Suprapubic skin (tissue), 4 donors: ENCODE results near the gene ACTL8. TPM values are rescaled to one million over a fixed set of nuclear protein-coding genes. Genes with fewer than 3 reads are reported as not detected.

Source experiments
- DNase-seq, 2 donors: peaks; one replicate each; pipeline ENCODE4 v3.0.0-alpha.2; 2019; ENCODE audit warnings: low spot score in 2 of 2
- H3K27ac ChIP-seq: fragments of 200-600 bp; sonication (generic); one replicate; pipeline ENCODE4 v1.5.1; 2019
- H3K27me3 ChIP-seq: fragments of 200-600 bp; sonication (generic); one replicate; pipeline ENCODE4 v1.5.1; 2019
- H3K36me3 ChIP-seq: fragments of 200-600 bp; sonication (generic); one replicate; pipeline ENCODE4 v1.5.1; 2019
- H3K4me1 ChIP-seq: fragments of 200-600 bp; sonication (generic); one replicate; pipeline ENCODE4 v1.5.1; 2019
- H3K4me3 ChIP-seq: fragments of 200-600 bp; sonication (generic); one replicate; pipeline ENCODE4 v1.5.1; 2019; ENCODE audit warnings: mild to moderate bottlenecking
- H3K9me3 ChIP-seq: fragments of 200-600 bp; sonication (generic); one replicate; pipeline ENCODE4 v1.5.1; 2019
- EP300 ChIP-seq: sonication (generic); formaldehyde crosslinking; IDR thresholded peaks from one replicate; pipeline ENCODE4 v1.6.1; 2017; ENCODE audit warnings: antibody characterized with exemption
- POLR2A ChIP-seq, 2 donors: fragments of 450-650 bp; IDR thresholded peaks; one replicate each; pipeline ENCODE4 v1.6.1; 2017; ENCODE audit warnings: antibody characterized with exemption in 2 of 2, mild to moderate bottlenecking in 2 of 2, moderate library complexity in 2 of 2
- POLR2AphosphoS5 ChIP-seq, 3 donors: sonication (generic); formaldehyde crosslinking; IDR thresholded peaks; one replicate each; pipeline ENCODE4 v1.6.1; 2017; ENCODE audit warnings: antibody characterized with exemption in 3 of 3
- WGBS: methylation state at CpG from one replicate; pipeline ENCODE4 v1.1.5; 2018; 5-methylcytosine and 5-hydroxymethylcytosine counted together
- total RNA-seq, 4 donors: library from RNA; depleted of rRNA; stranded (reverse); fragments of >200 nt; gene quantifications; one replicate each; pipeline ENCODE4 v1.1.0, GENCODE V29; 2016
- TF ChIP-seq, protein P1 (sequence below), 2 donors: fragments of 200-600 bp in 1 of 2; fragments of 450-650 bp in 1 of 2; sonication (generic) in 1 of 2; IDR thresholded peaks; one replicate each; pipeline ENCODE4 v1.5.1; 2016 to 2019; ENCODE audit warnings: antibody characterized with exemption in 2 of 2, mild to moderate bottlenecking in 1 of 2, moderate library complexity in 1 of 2

Gene ACTL8
- total RNA-seq, 4 donors from 2014 or later: not detected

DNA sequence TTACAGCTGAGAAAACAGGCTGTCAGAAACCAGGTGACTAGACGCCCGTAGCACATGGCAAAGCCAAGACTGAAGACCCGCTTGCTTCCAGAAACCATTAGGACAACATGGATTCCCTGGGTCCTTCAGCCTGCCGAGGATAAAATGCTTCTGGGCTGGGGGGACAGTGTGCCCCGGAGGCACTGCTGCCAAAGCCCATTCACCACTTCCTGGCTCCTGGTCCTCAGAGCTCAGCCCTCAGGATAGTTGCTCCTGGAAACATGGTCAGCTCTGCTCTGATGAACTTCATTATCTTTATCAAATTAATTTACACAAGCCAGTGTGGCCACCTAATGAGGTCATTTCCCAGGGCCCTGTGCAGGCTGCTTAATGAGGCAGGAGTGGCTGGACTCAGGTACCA, 41.1 kb upstream of the ACTL8 start:
- WGBS: no CpG with 5 or more reads among the region's 5 CpGs
- no peak overlapping the region for H3K27ac ChIP-seq
- no peaks in the 10 kb centered on the region for H3K36me3 ChIP-seq
- no peak overlapping the region for H3K4me3 ChIP-seq
- H3K27me3 ChIP-seq: peaks cover 25% of the 10 kb centered on the region
- no peak for DNase-seq
- H3K9me3 ChIP-seq: no peaks in the 10 kb centered on the region
- no peaks in the 10 kb centered on the region for H3K4me1 ChIP-seq
- TF ChIP-seq, protein P1, sequence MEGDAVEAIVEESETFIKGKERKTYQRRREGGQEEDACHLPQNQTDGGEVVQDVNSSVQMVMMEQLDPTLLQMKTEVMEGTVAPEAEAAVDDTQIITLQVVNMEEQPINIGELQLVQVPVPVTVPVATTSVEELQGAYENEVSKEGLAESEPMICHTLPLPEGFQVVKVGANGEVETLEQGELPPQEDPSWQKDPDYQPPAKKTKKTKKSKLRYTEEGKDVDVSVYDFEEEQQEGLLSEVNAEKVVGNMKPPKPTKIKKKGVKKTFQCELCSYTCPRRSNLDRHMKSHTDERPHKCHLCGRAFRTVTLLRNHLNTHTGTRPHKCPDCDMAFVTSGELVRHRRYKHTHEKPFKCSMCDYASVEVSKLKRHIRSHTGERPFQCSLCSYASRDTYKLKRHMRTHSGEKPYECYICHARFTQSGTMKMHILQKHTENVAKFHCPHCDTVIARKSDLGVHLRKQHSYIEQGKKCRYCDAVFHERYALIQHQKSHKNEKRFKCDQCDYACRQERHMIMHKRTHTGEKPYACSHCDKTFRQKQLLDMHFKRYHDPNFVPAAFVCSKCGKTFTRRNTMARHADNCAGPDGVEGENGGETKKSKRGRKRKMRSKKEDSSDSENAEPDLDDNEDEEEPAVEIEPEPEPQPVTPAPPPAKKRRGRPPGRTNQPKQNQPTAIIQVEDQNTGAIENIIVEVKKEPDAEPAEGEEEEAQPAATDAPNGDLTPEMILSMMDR (IDR thresholded peaks at IDR 0.05): no peak
- TF ChIP-seq POLR2A (IDR thresholded peaks at IDR 0.05) (no peak), POLR2AphosphoS5 (IDR thresholded peaks at IDR 0.05) (no peak), EP300 (no peak)

DNA sequence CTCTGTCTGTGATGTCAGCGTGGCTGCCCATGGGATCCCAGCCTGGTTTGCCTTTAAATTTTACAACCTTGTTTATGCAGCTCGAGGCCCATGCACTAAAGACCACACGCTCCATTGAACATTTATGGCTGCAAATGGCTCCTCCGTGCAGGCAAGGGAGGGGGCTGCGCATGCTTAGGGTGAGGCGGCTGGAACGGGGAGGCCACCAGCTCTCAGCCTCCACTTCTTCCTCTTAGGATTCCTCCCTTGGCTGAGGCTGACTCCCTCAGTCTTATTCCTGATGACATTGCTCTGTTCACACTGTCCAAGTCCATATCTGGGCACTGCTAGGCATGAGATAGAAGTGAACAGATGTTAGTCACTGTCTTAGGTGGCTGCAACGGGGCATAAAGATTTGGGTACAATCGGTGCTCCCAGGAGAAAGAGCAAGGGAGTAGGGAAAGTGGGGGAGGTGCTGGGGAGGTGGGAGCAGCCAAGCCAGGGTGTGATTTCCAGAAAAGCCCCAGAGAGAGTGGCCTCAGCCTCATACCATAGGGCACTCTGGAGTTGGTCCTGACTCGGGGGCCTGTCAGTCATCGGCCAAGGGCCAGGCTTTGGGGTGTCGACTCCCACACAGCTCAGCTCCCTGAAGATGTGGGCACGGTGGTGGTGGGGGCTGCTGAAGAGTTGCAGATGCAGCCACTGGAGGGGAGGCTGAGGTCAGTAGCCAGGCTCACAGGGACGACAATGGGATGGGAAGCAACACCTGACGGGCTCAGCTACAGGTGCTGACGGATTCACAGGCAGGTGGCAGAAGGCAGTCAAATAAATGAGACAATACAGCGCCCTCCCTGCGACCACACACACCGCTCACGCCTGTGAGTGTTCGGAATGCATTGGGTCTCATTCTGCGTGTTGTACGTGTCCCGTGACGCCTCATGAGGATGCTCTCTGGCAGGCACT, 37.3 kb upstream of the ACTL8 start:
- Histone ChIP-seq H3K36me3 (no peaks in the 10 kb centered on the region), H3K27ac (no peak overlapping the region), H3K4me1 (no peaks in the 10 kb centered on the region), H3K4me3 (no peak overlapping the region), H3K27me3 (peaks cover 23% of the 10 kb centered on the region), H3K9me3 (no peaks in the 10 kb centered on the region)
- 74% methylated on average over 24 of the region's 25 CpGs for WGBS
- no peak for DNase-seq
- TF ChIP-seq POLR2AphosphoS5 (IDR thresholded peaks at IDR 0.05) (no peak), POLR2A (IDR thresholded peaks at IDR 0.05) (no peak)

DNA sequence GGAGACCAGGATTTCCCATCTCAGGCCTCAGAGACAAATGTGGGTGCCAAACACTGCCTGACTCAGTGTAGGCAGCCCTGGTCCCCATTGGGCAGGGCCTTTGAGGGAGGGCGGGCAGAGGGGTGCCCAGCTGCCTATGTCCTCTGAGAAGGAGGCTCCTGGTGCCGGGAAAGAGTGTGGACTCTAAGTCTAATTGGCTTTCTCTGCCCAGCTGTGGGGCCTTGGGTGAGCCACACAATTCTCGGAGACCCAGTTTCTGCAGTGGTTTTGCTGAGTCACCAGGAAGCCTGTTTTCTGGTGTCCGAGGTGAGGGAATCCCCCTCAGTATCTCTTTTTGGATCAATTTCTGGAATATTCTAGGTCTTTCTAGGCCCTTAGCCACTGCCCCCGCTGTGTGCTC, 35.3 kb upstream of the ACTL8 start:
- WGBS: 73% methylated on average over 3 of the region's 5 CpGs
- no peak overlapping the region for H3K4me3 ChIP-seq
- no peaks in the 10 kb centered on the region for H3K36me3 ChIP-seq
- TF ChIP-seq EP300 (no peak), POLR2AphosphoS5 (IDR thresholded peaks at IDR 0.05) (no peak), POLR2A (IDR thresholded peaks at IDR 0.05) (no peak)
- TF ChIP-seq, protein P1 (IDR thresholded peaks at IDR 0.05): no peak
- H3K9me3 ChIP-seq: no peaks in the 10 kb centered on the region
- H3K27me3 ChIP-seq: peaks cover 29% of the 10 kb centered on the region
- no peak overlapping the region for H3K27ac ChIP-seq
- no peaks in the 10 kb centered on the region for H3K4me1 ChIP-seq
- no peak for DNase-seq

DNA sequence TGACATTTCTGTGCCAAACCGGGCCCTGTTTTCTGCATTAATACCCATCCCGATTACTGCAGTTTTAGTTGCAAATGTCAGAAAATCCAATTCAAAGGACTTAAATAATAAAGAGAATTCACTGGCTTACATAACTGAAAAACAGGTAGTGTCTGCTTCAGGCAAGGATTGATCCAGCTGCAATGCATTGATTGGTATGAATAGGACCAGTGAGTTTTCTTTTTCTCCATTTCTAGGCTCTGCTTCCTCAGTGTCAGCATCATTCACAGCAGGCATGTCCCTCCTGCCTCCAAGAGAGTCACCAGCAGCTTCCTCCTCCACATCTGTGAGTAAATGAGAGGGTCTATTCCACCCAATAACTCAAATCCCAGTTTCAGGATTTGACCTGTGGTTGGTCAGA, 33.7 kb upstream of the ACTL8 start:
- Histone ChIP-seq H3K36me3 (no peaks in the 10 kb centered on the region), H3K27ac (no peak overlapping the region), H3K9me3 (no peaks in the 10 kb centered on the region), H3K4me1 (no peaks in the 10 kb centered on the region), H3K27me3 (peaks cover 24% of the 10 kb centered on the region), H3K4me3 (no peak overlapping the region)
- 98% methylated on average over 2 of the region's 2 CpGs for WGBS
- DNase-seq: no peak
- no peak for TF ChIP-seq POLR2A (IDR thresholded peaks at IDR 0.05)
- TF ChIP-seq POLR2AphosphoS5 (IDR thresholded peaks at IDR 0.05): no peak
- TF ChIP-seq, protein P1 (IDR thresholded peaks at IDR 0.05): no peak
- TF ChIP-seq EP300: no peak

DNA sequence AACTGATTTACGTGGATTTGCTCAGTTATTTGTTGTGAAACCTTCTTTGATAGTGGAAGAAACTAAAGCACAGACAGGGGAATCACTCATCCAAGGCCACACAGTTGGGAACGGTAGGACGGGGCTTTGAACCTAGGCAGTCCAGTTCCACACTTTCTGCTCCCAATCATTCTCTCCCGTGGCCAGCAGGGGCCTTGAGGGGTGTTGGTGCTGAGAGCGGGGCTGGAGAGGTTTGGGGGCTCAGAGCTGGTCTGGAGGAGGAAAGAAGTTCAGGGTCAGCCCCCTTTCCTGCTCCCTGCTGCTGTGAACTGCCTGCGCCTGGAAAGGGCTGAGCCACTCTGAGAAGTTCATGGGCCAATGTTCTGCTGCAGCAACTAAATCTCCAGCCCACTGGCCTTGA, 31.4 kb upstream of the ACTL8 start:
- H3K36me3 ChIP-seq: no peaks in the 10 kb centered on the region
- peaks cover 16% of the 10 kb centered on the region for H3K27me3 ChIP-seq
- H3K9me3 ChIP-seq: no peaks in the 10 kb centered on the region
- WGBS: 59% methylated on average over 6 of the region's 6 CpGs
- no peak overlapping the region for H3K27ac ChIP-seq
- DNase-seq: no peak
- H3K4me1 ChIP-seq: no peaks in the 10 kb centered on the region
- no peak for TF ChIP-seq POLR2AphosphoS5 (IDR thresholded peaks at IDR 0.05)
- H3K4me3 ChIP-seq: no peak overlapping the region

DNA sequence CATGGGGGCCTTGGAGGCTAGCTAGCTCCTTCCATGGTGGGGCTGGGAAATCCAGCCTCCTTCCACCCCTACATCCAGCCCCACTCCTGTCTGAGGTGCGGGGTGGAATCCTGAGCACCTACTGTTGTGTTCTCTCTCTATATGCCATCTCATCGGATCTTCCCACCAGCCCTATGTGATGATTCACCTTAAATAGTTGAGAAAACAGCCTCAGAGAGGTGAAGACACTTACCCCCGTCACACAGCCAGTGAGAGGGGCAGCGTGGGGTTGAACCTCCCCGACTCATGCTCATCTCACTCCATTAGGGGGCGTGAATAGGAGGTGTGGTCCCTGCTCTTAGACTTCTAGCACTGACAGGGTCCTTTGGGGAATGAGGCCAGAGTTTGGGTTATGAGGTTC, 31.0 kb upstream of the ACTL8 start:
- Histone ChIP-seq H3K9me3 (no peaks in the 10 kb centered on the region), H3K36me3 (no peaks in the 10 kb centered on the region), H3K27me3 (peaks cover 20% of the 10 kb centered on the region), H3K27ac (no peak overlapping the region), H3K4me3 (no peak overlapping the region), H3K4me1 (no peaks in the 10 kb centered on the region)
- DNase-seq: no peak
- TF ChIP-seq POLR2A (IDR thresholded peaks at IDR 0.05) (no peak), EP300 (no peak)
- 83% methylated on average over 6 of the region's 6 CpGs for WGBS
